Measurements from ENCODE around the gene KRTAP10-4. TPM values are rescaled to one million over a fixed set of nuclear protein-coding genes. Genes with fewer than 3 reads are reported as not detected.

KRTAP10-4 gene
- total RNA-seq, 1 donor from 2014 or later: not detected

DNA sequence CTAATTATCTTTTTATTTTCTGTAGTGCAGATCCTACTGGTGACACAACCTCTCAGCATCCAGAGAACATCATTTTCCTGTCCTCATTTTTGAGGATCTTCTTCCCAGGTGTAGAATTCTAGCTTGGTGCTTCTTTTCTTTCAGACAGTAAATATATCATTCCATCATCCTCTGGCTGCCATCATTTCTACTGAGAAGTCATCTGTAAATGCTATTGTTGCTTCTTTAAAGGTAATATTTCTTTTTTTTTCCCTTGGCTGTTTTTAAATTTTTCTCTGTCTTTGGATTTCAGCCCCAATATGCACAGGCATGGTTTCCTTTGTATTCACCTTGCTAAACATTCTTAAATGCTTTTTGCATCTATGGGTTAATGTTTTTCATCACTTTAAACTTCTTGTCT is 50.0 kb downstream of the KRTAP10-4 start:
- no peak for ATAC-seq

Other genes starting within 250 kb of the KRTAP10-4 start
- gene CFAP410, start 234.3 kb upstream of the KRTAP10-4 start, total RNA-seq: 7.1 TPM
- 1.2 TPM for gene TRPM2, start 220.1 kb upstream of the KRTAP10-4 start, total RNA-seq
- gene LRRC3, start 118.2 kb upstream of the KRTAP10-4 start, total RNA-seq: 0.72 TPM
- not detected for gene KRTAP10-1, start 33.5 kb upstream of the KRTAP10-4 start, total RNA-seq
- gene KRTAP10-2, start 22.2 kb upstream of the KRTAP10-4 start, total RNA-seq: not detected
- gene KRTAP10-3, start 14.9 kb upstream of the KRTAP10-4 start, total RNA-seq: not detected
- gene KRTAP10-5, start 6.9 kb downstream of the KRTAP10-4 start, total RNA-seq: not detected
- gene KRTAP10-6, start 18.8 kb downstream of the KRTAP10-4 start, total RNA-seq: not detected
- not detected for gene KRTAP10-7, start 26.9 kb downstream of the KRTAP10-4 start, total RNA-seq
- gene KRTAP10-8, start 38.4 kb downstream of the KRTAP10-4 start, total RNA-seq: not detected
- gene KRTAP10-9, start 53.4 kb downstream of the KRTAP10-4 start, total RNA-seq: not detected
- not detected for gene KRTAP10-10, start 63.6 kb downstream of the KRTAP10-4 start, total RNA-seq
- not detected for gene KRTAP10-11, start 72.7 kb downstream of the KRTAP10-4 start, total RNA-seq
- not detected for gene KRTAP12-4, start 80.9 kb downstream of the KRTAP10-4 start, total RNA-seq
- not detected for gene KRTAP12-3, start 84.2 kb downstream of the KRTAP10-4 start, total RNA-seq
- gene KRTAP12-2, start 93.2 kb downstream of the KRTAP10-4 start, total RNA-seq: not detected
- not detected for gene KRTAP12-1, start 108.4 kb downstream of the KRTAP10-4 start, total RNA-seq
- not detected for gene KRTAP10-12, start 123.4 kb downstream of the KRTAP10-4 start, total RNA-seq
- 0.08 TPM for gene TSPEAR, start 137.8 kb downstream of the KRTAP10-4 start, total RNA-seq
- 35.8 TPM for gene UBE2G2, start 228.1 kb downstream of the KRTAP10-4 start, total RNA-seq
- 51.9 TPM for gene SUMO3, start 244.3 kb downstream of the KRTAP10-4 start, total RNA-seq

Data from esophagus mucosa (tissue), 1 donor.